K562 (cell line): ENCODE measurements around the gene CCDC167. TPM values are rescaled to one million over a fixed set of nuclear protein-coding genes. Genes with fewer than 3 reads are reported as not detected.

Experiments
- ATAC-seq: fragments of 200-7000 bp; cut with Tn5 transposase; 3 replicates; pipeline ENCODE4 v1.9.1; 2020; ENCODE audit warnings: moderate library complexity
- BruUV-seq: library from RNA; stranded (reverse); fragments of 400-500 nt; replicated peaks from 2 replicates; lab custom pipeline; 2021; lab: Mats Ljungman, UMichigan
- CTCF ChIA-PET: fragments of 300-600 bp; formaldehyde crosslinking; extraction: SDS; loops from one replicate; lab custom pipeline; 2021; ENCODE audit warnings: low intra/inter-chr PET ratio; lab: Yijun Ruan, JAX
- POLR2A ChIA-PET: fragments of 300-600, 350-650 bp; sonication (Branson Sonifier 250); formaldehyde crosslinking; extraction: SDS; loops from one replicate; lab custom pipeline; 2021; ENCODE audit warnings: antibody characterized with exemption, inconsistent platforms; lab: Yijun Ruan, JAX
- DNase-seq, 4 experiments: peaks; one replicate each; pipeline versions ENCODE4 v3.0.0 to v3.0.0-alpha.2; 2011 to 2018; ENCODE audit warnings: low spot score in 3 of 4, mixed read lengths in 3 of 4; ENCODE audit errors: extremely low read depth in 1 of 4
- FAIRE-seq: peaks from 2 replicates; lab custom pipeline; 2011; peaks lifted over from hg19 to GRCh38; lab: Jason Lieb, UNC
- H2AFZ ChIP-seq: 2 replicates; pipeline ENCODE4 v1.6.0; 2011; ENCODE audit warnings: low read depth, low read length, control low read depth, inconsistent platforms
- H3K27ac ChIP-seq: fragments of 200-600 bp; 3 replicates; pipeline ENCODE4 v1.8.0; 2011; ENCODE audit warnings: low read depth, mild to moderate bottlenecking, control low read depth, inconsistent platforms, low read length, moderate library complexity, mixed read lengths; ENCODE audit errors: extremely low read depth
- H3K27me3 ChIP-seq, 2 experiments: fragments of 300-600 bp in 1 of 2; 2 replicates in 1 of 2; 3 replicates in 1 of 2; pipeline versions ENCODE4 v1.6.0 to v1.8.0; 2011; ENCODE audit warnings: inconsistent platforms in 2 of 2, low read length in 2 of 2, mild to moderate bottlenecking in 1 of 2, mixed read lengths in 1 of 2, moderate library complexity in 1 of 2; ENCODE audit not compliant: control insufficient read depth in 2 of 2, insufficient read depth in 2 of 2
- H3K36me3 ChIP-seq: fragments of 300-600 bp; 3 replicates; pipeline ENCODE4 v1.8.0; 2011; ENCODE audit warnings: mild to moderate bottlenecking, low read length, inconsistent platforms; ENCODE audit not compliant: control insufficient read depth, insufficient read depth
- H3K4me1 ChIP-seq, 2 experiments: fragments of 200-600 bp in 1 of 2; replicated peaks in 1 of 2; 2 replicates in 1 of 2; 3 replicates in 1 of 2; pipeline versions ENCODE4 v1.5.1 to v1.8.0; 2011; ENCODE audit warnings: inconsistent platforms in 2 of 2, low read length in 2 of 2, mild to moderate bottlenecking in 1 of 2, mixed read lengths in 1 of 2, moderate library complexity in 1 of 2; ENCODE audit not compliant: control insufficient read depth in 2 of 2, insufficient read depth in 2 of 2
- H3K4me2 ChIP-seq: 2 replicates; pipeline ENCODE4 v1.6.1; 2011; ENCODE audit warnings: low read length, control low read depth, inconsistent platforms, mixed read lengths; ENCODE audit not compliant: insufficient read depth
- H3K4me3 ChIP-seq: fragments of 200-600 bp; sonication (generic), shearing (Covaris generic); 2 replicates; pipeline ENCODE4 v1.5.1; 2016; ENCODE audit warnings: control low read depth, inconsistent platforms
- H3K79me2 ChIP-seq: fragments of 200-600 bp; 3 replicates; pipeline ENCODE4 v1.8.0; 2011; ENCODE audit warnings: low read length, inconsistent platforms; ENCODE audit not compliant: control insufficient read depth, insufficient read depth
- H3K9ac ChIP-seq, 2 experiments: 2 replicates each; pipeline versions ENCODE4 v1.6.0 to v1.6.1; 2011; ENCODE audit warnings: low read depth in 2 of 2, low read length in 2 of 2, control low read depth in 1 of 2, inconsistent platforms in 1 of 2, mild to moderate bottlenecking in 1 of 2, mixed read lengths in 1 of 2; ENCODE audit not compliant: insufficient read depth in 1 of 2
- H3K9me1 ChIP-seq: one replicate; pipeline ENCODE4 v1.6.0; 2011; ENCODE audit warnings: inconsistent platforms, mild to moderate bottlenecking, low read length, moderate library complexity; ENCODE audit not compliant: control insufficient read depth, insufficient read depth
- H3K9me3 ChIP-seq: replicated peaks from 2 replicates; pipeline ENCODE4 v1.5.1; 2011; ENCODE audit warnings: low read depth, low read length, inconsistent platforms; ENCODE audit not compliant: control insufficient read depth, insufficient read depth
- H4K20me1 ChIP-seq: replicated peaks from 2 replicates; pipeline ENCODE4 v1.6.1; 2011; ENCODE audit warnings: low read length, inconsistent platforms, mixed read lengths; ENCODE audit not compliant: control insufficient read depth, insufficient read depth
- DPF2 ChIP-seq: fragments of 450-650 bp; IDR thresholded peaks from 2 replicates; pipeline ENCODE4 v1.6.1; 2016
- SOX6 ChIP-seq: fragments of 450-650 bp; IDR thresholded peaks from 2 replicates; pipeline ENCODE4 v1.6.1; 2014; ENCODE audit warnings: mild to moderate bottlenecking
- TRIM28 ChIP-seq: fragments of 450-650 bp; IDR thresholded peaks from 2 replicates; pipeline ENCODE4 v1.6.1; 2017
- ZNF668 ChIP-seq: fragments of 250-450 bp; sonication (Bioruptor Pico); IDR thresholded peaks from 2 replicates; pipeline ENCODE4 v1.8.0; 2022; ENCODE audit warnings: mild to moderate bottlenecking, inconsistent platforms
- WGBS: fragments of 100-300 bp; shearing (Covaris generic); methylation state at CpG from one replicate; pipeline ENCODE4 v1.1.6; 2016; ENCODE audit warnings: low coverage, mixed read lengths; ENCODE audit not compliant: insufficient coverage; ENCODE audit errors: missing lambda C conversion rate; 5-methylcytosine and 5-hydroxymethylcytosine counted together
- in situ Hi-C: fragments of 300-500 bp; cut with MboI; formaldehyde crosslinking; loops from 4 replicates; pipeline ENCODE4 v1.15.0; 2018; ENCODE audit warnings: inconsistent platforms, mixed read lengths
- intact Hi-C: fragments of 100-400 bp; cut with micrococcal nuclease; formaldehyde crosslinking; loops from 2 replicates; pipeline ENCODE4 v1.14.2; 2022
- polyA plus RNA-seq, 8 experiments: library from polyadenylated mRNA; depleted of rRNA in 4 of 8; stranded (reverse) in 5 of 8; unstranded in 3 of 8; fragments of >200 nt; fragmentation: Nextera tagmentation in 2 of 8; fragmentation: Illumina TruSeq in 1 of 8; extraction: Ambion mirVana in 2 of 8; extraction: Trizol in 1 of 8; gene quantifications; 2 replicates each; pipeline versions ENCODE4 v1.2.1 to v1.2.3, GENCODE V29; 2011 to 2014; ENCODE audit warnings: inconsistent platforms in 1 of 8, missing spikeins in 1 of 8
- total RNA-seq, 7 experiments: library from RNA; depleted of rRNA in 6 of 7; stranded (reverse); fragments of >200 nt in 6 of 7; fragmentation: Illumina TruSeq in 2 of 7; extraction: Trizol in 2 of 7; gene quantifications; 2 replicates each; pipeline versions ENCODE4 v1.2.1 to v1.2.3, GENCODE V29; 2011 to 2021; ENCODE audit warnings: low replicate concordance in 1 of 7
- TF ChIP-seq, protein P1 (sequence below): fragments of 450-650 bp; IDR thresholded peaks from 2 replicates; pipeline ENCODE4 v1.7.1; 2018; ENCODE audit warnings: mild to moderate bottlenecking, low read depth; ENCODE audit not compliant: partially characterized antibody

The CCDC167 gene
- total and polyA plus RNA-seq, 9 of the 15 experiments (the other 6 are each of a cell fraction or from before 2014, with no cell fraction given), result 26.0 to 114 (median 45.2) TPM

DNA sequence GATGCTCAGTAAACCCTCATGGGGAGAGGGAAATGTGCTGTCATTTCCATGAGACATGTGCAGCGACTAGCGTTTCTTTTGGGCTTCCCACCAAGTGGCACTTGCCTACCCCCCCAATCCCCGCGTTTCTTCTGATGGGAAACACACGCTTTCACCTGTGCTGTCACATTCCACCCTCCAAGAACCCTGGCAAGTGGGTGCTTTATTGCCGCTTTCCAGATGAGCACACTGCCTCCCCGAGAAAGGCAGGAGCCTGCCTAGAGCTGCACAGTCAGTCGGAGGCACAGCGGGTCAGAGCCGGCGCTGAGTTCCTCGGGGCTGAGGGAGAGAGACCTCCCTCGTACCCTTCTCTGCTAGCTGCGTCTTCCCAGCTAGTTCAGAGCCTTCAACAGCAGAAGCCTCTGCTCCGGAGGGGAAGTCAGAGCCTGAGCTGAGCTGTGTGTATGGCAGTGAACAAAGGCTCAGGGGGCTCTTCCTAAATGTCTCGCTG, 12.3 kb upstream of the CCDC167 start:
- CTCF ChIA-PET, result no interaction called here
- peaks cover 0 to under 1% of the 10 kb centered on the region in 2 experiments; a peak in 1 of 5 replicates for H3K4me1 ChIP-seq
- H3K4me2 ChIP-seq, result no peak overlapping the region
- in situ Hi-C loops (no loop called here), intact Hi-C loops (no loop called here)
- H3K9me1 ChIP-seq, result no peaks in the 10 kb centered on the region
- peaks cover 56 to 67% of the 10 kb centered on the region in 2 experiments for H3K27me3 ChIP-seq
- WGBS, result 7% methylated on average over 16 of the region's 16 CpGs
- TF ChIP-seq ZNF668 (no peak), TRIM28 (no peak), SOX6 (no peak), DPF2 (no peak)
- TF ChIP-seq, protein P1, sequence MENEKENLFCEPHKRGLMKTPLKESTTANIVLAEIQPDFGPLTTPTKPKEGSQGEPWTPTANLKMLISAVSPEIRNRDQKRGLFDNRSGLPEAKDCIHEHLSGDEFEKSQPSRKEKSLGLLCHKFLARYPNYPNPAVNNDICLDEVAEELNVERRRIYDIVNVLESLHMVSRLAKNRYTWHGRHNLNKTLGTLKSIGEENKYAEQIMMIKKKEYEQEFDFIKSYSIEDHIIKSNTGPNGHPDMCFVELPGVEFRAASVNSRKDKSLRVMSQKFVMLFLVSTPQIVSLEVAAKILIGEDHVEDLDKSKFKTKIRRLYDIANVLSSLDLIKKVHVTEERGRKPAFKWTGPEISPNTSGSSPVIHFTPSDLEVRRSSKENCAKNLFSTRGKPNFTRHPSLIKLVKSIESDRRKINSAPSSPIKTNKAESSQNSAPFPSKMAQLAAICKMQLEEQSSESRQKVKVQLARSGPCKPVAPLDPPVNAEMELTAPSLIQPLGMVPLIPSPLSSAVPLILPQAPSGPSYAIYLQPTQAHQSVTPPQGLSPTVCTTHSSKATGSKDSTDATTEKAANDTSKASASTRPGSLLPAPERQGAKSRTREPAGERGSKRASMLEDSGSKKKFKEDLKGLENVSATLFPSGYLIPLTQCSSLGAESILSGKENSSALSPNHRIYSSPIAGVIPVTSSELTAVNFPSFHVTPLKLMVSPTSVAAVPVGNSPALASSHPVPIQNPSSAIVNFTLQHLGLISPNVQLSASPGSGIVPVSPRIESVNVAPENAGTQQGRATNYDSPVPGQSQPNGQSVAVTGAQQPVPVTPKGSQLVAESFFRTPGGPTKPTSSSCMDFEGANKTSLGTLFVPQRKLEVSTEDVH, result no peak
- H3K79me2 ChIP-seq, result no peaks in the 10 kb centered on the region
- ATAC-seq (peak; percentile 51), FAIRE-seq (no peak), DNase-seq (no peak)
- POLR2A ChIA-PET, result interaction anchor here (0.5 to 1.8 kb wide), 8 partner anchors 10 to 88 kb away, joined by 3 to 6 read pairs (median 4); partner anchors contain the start of gene CCDC167
- H3K4me3 ChIP-seq, result no peak overlapping the region
- no peak overlapping the region for H2AFZ ChIP-seq
- peaks cover 10% of the 10 kb centered on the region; the same call in 1 of the 2 replicates for H4K20me1 ChIP-seq
- peak overlapping the region in 1 of 2 experiments; percentile 48; a peak in 2 of 4 replicates for H3K9ac ChIP-seq
- H3K9me3 ChIP-seq, result no peaks in the 10 kb centered on the region
- H3K36me3 ChIP-seq, result no peaks in the 10 kb centered on the region
- no peak overlapping the region for H3K27ac ChIP-seq
- BruUV-seq, result no TSS peak
